Effector CD8-positive, alpha-beta T cell (primary cell): ENCODE results near the gene KLHL40.
"Not testable (repeated sequence)": the region's sequence is repeated elsewhere in the genome, so short reads cannot be mapped to it uniquely, and the experiment has no call there.

Experiments
- DNase-seq: peaks from one replicate; lab custom pipeline; 2025; lab: John Stamatoyannopoulos, UW

Gene KLHL40

DNA sequence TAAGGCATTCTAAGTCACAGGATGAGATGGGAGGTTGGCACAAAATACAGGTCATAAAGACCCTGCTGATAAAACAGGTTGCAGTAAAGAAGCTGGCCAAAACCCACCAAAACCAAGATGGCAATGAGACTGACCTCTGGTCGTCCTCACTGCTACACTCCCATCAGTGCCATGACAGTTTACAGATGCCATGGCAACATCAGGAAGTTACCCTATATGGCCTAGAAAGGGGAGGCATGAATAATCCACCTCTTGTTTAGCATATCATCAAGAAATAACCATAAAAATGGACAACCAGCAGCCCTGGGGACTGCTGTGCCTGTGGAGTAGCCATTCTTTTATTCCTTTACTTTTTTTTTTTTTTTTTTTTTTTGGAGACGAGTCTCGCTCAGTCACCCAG lies 37.1 kb downstream of the KLHL40 start:
- not testable (repeated sequence) for DNase-seq

DNA sequence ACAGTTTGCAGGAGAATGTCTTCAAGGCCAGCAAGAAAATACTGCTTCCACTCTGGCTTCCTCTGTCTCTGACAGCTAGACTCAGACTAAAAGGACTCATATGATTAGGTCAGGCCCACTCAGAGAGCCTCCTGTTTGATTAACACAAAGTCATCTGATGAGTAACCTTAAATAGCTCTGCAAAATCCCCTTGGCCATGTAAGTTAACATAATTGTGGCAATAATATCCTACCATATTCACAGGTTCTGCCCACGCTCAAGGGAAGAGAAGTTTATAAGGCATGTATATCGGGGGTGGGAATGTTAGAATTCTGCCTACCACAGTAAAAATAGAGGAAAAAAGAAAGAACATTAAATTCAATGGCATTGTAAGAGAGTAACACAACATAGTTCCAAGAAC lies 37.9 kb downstream of the KLHL40 start:
- DNase-seq = no peak

DNA sequence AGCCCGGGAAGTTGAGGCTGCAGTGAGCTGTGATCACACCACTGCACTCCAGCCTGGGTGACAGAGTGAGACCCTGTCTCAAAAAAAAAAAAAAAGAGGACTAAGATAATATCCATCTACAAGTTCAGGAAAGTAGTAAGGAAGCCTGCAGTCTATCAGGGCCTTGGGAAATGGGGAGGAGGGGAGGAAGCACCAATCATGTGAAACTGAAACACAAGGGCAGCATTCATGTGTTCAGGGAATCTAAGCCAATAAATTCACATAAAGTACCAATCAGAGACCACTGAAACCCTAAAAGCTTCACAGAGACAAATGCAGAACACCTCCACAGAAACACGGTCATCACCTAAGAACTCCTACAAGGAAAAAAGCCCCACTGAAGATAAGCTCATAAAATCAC lies 40.1 kb downstream of the KLHL40 start:
- no peak for DNase-seq

DNA sequence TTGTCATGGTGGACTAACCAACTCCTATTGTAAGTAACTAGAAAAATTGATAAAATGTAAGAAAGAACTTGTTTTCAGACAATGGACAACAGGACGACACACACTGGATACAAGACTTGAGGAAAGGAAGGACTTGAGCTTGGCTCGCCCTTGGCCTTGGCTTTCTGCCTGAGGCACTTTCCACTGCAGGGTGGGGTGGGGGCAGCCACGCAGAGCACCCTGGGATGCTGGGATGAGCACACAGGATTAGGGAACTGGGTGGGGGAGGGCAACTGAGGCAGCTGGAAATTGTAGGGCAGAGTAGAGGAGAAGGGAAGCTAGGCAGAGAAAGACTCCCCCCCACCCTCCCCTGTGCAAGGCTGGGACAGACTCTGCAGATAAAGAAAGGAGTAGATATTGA lies 42.7 kb downstream of the KLHL40 start:
- DNase-seq = no peak

DNA sequence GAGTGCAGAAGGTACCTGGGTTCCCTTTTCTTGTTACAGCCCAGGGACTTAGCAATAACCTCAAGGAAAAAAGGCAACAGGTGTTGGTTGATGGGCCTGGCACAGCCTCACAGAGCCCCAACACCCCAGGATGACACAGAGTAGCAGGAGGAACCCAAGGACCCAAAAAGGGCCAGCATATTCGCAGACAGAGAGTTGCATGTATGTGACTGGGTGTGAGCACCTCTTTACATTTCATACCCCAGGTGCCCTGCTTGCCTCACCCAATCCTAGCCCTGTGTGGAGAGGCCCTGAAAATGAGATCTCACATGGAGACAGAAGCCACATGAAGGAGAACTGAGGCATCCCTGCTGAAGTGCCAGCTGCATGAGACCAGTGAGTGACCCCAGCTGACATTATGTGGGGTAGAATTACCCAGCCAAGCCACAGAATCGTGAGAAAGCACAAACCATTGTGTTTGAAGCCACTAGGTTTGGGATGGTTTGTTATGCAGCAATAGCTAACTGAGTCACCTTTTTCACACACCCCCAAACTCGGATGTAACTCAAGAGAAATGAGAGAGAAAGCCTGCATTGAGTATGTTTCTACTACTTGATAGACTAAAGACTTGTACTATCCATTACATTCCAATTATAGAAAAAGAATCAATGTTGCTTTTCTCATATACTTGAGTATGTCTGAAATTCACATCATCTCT lies 43.5 kb downstream of the KLHL40 start:
- no peak for DNase-seq

DNA sequence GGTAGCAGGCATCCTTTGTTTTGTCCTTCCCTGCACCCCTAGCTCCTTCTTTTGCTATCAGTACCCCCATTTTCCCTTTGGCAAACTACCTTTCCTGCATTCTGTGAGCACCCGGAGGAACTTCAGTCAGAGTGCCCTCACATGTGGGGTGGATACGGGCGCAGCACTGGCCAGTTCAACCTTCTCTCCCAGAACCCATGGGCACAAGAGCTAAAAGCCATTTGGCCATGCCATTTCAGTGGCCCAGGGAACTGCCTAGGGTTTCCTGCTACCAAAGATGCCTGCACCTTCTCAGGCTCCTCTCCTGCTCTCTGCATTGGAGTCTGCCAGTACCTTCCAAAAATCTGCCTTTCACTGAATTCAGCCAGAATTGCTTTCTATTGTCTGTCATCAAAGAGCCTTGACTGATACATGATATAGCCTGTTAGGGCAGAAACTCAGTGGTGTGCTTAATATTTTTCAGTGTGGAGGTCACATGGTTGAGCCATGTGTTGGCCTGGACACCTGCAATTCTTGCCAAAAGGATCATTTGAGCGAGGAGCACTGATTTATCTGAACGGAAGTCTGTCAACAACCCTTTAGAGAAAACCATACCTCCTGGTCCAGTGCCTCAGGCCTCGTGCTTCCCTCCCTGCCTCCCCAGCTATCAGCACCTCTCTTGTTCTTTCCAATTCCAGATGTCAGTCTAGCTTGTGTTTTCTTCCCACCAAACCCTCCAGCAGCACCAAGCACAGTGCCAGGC lies 44.2 kb downstream of the KLHL40 start:
- no peak for DNase-seq

DNA sequence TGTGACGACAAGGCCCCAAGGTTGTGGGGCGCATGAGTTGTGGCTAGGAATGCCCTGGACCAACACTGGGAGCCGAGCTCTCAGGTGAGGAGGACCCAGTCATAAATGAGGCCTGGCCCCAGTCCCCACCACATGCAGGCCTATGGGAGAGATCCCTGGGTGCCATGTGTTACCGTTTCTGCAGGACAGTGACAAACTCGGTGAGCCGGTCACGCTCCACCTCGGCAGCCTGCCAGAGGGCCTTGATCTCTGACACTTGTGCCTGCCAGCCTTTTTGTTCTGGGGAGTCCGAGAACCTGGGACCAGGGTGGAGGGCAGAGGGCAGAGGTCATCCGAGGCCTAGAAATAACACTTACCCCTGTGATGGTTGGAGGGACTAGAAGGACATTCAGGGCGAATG lies 45.0 kb downstream of the KLHL40 start:
- no peak for DNase-seq

DNA sequence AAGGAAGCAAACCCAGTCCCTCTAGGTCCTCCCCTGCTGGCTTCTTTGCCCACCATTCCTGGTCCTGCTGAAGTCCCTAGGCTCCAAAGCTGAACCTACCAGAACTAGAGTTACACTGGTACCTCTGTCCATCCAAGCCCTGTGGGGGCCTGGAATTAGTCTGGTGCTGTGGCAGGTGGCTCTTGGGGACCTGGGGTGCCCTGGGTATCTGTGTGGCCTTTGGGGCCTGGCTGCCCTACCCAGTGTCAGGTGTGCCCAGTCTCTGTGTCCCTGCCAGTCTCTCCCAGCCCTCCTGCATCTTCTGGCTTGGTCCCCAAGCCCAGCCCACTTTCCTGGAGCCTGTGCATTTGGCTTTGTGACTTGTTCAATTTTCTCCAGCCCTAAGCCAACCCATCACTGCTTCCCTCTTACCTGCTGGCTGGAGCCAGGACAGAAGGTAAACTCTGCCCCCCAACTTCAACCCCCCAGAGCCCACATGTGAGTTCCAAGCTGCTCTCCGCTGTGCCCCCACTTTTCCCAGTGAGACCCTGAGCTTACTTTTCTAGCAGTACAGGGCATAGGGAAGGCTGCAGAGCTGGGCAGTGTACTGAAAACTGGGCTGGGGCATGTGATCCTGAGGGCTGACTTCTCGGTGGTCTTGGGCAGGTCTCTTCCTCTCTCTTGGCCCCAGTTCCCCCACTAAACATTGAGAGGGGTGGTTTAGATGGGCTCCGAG lies 45.5 kb downstream of the KLHL40 start:
- DNase-seq = no peak

DNA sequence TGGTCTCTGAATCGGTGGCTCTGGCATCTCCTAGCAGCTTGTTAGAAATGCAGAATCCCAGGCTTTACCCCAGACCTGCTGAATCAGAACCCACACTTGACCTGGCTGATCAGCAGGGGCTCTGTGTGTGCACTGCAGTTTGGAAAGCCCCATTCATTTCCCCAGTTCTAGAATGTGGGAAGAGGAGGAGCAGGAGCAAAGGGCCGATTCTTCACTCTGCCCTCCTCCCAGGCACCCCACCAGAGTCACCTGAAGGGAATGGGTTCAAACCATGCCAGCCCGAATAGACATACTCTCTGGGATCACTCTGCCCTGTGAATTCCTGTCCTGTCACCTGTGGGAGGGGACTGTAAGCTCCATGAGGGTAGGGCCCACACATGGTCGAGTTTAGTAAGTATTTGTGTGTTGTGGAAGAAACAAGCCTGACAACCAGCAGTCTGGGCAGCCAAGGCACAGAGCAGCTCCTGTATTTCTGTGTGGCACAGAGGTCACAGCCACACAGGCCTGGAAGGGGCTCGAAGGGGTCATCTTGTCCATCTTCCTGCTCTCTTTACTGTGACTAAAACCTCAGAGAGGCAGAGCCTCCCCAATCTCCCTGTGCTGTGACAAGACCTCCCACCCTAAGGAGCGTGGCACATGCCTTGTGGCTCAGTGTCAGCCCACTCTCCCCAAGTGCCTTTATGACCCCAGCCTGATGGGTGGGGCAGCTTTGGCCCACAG lies 46.3 kb downstream of the KLHL40 start:
- no peak for DNase-seq

DNA sequence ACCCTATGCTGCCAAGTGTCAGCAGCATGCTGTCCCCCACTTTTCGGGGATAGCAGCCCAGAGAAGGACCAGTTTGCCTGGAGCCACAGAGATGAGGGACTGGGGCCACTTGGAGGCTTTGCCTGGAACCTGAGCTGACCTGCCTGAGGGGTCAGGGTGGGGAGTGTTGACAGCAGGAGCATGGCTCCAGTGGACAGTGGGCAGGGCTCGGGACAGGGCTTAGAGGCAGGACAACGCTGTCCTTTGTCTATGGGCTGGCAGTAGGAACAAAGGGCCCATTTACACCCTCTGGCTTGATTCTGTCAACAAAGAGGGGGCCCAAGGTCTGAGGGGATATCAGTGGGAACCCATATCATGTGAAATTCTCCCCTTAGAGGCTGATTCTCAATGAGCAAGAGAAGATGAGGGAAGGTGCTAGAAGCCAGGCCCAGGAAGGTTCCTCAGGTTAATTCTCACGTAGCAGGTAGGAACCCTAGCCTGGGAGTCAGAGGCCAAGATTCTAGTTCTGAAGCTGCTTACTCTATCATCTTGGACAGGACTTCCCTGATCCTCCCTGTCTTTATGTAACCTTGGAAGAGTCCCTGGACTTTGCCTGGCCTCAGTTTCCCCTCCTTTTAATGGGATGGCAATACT lies 47.0 kb downstream of the KLHL40 start:
- no peak for DNase-seq

DNA sequence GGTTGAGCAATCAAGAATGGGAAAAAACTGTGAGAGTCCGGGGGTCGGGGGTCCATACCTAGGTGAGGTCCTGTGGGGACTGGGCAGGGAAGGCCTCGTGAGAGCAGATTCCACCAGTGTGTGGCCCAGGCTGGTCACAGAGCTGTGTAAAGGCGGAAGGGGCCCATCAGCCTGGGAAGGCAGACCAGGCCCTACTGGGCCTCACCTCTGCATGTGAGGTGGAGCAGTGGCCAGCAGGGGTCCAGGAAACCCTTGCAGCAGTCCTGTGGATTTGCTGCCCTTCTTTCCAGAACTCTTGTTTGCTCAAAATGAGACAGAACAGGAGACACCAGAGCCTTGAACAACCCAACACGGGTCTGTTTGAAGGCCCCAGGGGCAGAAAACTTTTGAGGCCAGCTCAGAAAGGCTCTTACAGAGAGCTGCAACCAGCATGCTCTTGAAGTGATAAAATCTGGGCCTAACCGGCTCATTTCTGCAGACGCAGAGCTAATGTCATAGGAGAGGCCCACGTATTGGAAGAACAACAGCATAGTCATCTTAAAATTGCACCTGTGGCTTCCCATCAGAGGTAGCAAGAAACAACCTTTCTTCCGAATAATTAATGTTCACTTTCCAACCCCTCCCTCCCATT lies 47.6 kb downstream of the KLHL40 start:
- no peak for DNase-seq

DNA sequence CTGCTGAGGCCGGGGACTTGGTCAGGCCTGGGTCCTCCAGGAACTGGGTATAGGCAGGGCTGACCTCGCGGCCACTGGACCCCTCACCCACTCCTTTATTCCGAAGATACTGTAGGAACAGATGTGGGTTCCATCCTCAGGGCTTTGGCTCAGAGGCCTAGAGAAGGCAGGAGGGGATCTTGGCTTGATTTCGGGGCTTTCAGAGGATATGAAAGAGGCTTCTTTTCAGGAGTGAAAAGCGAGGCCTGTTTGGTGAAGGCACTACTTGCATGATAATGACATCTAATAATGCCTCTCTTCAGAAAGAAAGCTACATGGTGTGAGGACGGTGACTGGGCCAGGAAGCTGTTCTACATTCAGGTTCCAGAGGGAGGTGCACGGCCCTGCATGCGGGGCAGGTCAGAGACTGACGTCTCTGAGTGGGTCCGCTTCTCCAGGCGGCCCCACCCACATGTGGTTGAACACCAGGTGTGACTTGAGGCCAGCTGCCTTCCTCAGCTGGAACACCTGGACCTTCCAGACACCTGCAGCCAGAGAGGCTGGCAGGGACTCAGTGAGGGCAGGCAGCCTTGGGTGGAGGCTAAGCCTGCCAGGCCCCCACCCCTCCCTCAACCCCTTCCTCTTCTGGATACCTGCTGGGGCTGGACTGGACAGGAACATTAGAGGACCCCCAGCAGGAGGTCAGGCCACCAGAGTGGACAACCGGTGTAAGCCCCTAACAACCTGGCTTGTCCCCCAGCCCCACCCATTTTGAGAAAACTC lies 48.3 kb downstream of the KLHL40 start:
- DNase-seq = no peak

DNA sequence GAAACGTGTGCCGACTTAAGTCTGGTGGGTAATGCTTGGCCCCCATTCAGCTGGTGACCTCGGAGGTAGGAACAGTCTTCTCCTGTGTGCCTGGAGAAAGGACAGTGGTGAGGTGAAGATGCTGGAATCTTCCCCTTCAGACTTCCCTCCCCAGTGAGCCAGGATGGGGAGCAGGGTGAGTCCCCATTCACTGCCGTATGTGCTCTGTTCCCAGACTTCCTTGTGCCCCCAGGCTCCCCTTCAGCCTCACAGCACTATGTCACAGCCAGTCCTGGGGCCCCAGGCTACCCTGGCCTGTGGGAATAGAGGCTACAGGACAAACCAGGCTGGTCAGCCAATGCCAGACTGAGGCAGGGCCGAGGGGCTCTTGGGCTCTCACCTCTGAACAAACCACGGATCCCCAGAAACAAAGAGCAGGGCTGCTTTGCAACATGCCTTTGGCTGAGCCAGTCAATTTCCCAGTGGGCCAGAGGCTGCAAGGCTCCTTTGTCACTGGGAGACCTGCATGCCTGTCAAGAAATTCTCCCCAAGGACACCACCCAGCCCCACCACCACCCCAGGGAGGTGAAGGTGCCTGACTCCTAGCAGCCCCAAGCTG lies 49.0 kb downstream of the KLHL40 start:
- DNase-seq = no peak

DNA sequence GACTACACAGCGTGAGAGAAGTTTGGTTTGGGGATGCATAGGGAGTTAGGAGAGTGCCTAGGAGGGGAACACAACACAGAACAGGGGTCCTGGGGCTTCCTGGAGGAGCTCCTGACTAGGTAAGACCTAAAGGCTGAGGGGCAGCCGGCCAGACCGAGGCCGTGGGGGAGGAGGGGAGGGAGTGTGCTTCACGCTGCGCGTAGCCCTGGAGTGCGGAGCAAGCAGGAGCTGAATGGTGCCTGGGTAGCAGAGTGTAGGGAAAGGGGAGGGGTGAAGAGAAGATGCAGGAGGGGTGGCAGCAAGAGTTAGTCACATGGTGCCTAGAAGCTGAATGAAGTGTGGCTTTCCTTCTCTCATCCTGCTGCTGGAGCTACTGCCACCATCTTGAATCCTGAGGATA lies 49.7 kb downstream of the KLHL40 start:
- no peak for DNase-seq

DNA sequence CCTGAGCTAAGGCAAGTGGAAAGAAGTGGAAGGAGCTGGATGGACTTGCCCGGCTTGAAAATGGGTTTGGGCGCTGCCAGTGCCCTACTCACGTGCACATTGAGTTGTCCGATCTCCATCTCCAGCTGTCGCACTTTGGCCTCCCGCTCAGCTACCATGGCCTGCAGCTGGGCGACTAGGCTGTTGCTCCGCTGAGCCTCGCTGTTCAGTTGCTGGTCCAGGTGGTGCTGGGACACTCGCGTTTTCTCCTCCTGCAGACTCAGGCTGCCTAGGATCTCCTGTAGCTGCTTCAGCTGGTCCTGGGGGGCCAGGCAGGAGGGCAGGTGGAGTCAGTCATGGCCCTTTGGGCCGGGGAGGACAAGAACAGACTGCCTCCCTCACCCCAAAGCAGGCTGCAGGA lies 50.3 kb downstream of the KLHL40 start:
- no peak for DNase-seq

DNA sequence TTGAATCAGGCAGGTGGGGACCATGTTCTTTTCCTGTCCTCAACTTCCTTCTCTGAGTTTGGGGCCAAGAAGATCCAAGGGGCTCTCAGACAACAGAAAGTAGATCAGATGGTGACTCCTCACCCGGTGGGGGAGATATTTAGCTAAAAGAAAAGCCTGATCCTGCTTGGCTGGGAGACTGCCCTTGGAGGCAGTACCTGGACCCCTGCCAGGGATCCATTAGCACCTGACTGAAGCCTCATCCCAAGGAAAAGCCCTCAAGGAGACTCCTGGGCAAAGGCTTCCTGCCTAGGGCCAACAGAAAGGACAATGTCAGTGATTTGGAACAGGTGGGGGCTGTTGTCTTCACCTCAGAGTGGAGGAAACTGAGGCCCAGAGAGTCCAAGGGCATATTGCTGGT lies 50.7 kb downstream of the KLHL40 start:
- no peak for DNase-seq

DNA sequence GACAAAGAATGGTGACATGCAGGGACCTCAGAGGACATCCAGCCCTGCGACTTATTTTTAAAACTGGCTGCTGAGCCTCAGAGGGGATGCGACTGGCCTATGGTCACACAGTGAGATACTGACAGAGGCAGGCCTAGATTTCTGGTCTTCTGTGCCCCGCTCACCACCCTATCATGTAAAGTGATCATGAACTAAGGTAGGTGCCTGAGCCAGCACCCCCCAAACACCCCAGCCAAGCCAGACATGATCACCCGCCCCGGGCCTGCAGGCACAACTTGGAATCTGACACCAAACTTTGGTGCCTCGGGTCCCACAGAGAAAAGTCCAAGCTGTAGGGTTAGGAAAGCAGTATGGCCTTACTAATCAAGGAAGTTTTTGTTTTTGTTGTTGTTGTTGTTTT lies 51.2 kb downstream of the KLHL40 start:
- no peak for DNase-seq

DNA sequence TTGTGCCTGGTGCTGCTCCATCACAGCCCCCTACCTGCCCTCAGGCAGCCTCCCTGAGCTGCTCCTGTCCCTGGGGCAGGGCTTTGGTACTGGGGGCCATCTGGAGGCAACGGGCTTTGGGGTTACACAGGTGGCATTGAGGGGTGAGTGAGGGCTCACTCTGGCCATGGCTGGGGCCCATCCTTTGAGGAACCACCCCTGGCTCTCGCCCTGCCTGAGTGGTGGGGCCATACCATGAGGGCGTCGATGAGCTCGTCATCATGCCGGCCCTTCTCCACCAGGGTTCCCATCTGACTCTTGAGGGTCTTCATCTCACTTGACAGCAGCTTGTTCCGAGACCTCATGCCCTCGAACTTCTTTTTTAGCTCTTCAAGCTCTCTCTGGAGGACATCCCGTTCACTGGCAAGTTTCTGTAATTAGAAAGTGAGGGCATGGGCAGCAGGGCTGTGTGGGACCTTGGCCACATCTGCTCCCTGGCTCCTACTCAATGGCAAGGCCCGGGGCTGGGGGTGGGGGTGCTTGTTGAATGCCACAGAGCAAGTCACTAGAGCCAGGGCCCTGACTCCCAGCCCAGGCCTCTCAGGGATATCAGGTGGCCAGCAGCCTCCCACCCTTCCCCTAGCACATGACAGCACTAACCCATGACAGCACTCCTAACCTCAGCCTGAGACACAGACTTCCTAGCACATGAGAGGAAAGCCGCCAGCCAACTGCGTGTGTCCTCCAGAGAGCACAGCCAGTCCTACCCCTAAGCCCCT lies 54.2 kb downstream of the KLHL40 start:
- no peak for DNase-seq

DNA sequence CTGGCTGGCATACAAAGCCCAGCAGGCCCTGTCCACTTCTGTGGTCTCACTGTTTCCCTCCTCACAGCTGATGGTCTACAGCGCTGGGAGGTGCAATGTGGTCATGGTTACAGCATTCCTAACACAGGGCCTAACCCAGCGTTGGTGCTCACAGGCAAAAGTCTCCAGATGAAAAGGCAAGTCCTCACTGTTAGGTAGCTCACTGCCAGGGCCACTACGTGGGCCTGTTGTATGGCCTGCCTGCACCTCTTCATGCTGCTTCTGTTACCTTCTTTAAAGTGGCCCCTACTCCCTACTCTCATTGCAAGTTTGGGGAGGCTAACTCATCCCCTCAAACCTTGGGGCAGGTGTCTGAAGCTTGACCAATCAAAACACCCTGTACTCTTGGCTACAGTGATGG lies 56.5 kb downstream of the KLHL40 start:
- DNase-seq = no peak
